Stimulated activated CD4-positive, alpha-beta T cell treated with anti-CD3 and anti-CD28 coated beads, TNF-alpha, amount 100 ng/mL, for 48 hours (primary cell): ENCODE measurements around the gene ZFP36L2.

Source experiments
- DNase-seq, 3 donors: peaks; one replicate each; pipeline ENCODE4 v3.0.0-alpha.2; 2020; ENCODE audit warnings: low read depth in 3 of 3

ZFP36L2 gene

GRCh38 chr2:43223521-43224001 lies 2.8 kb downstream of the ZFP36L2 start:
- DNase-seq, result no peak

- no peak for DNase-seq
Measured at GRCh38 chr2:43222475-43223309, 3.7 kb downstream of the ZFP36L2 start.

- DNase-seq, result peak in 2 of 3 donors; percentile 33 to 41
Measured at GRCh38 chr2:43221763-43222474, 4.5 kb downstream of the ZFP36L2 start.

GRCh38 chr2:43221124-43221762 lies 5.2 kb downstream of the ZFP36L2 start:
- no peak for DNase-seq

- no peak for DNase-seq
Measured at GRCh38 chr2:43220760-43221123, 5.7 kb downstream of the ZFP36L2 start.

- no peak for DNase-seq
Measured at GRCh38 chr2:43220229-43220751, 6.1 kb downstream of the ZFP36L2 start.

GRCh38 chr2:43219383-43220228 lies 6.8 kb downstream of the ZFP36L2 start:
- DNase-seq, result peak; percentile 55 to 69 (median 66)

GRCh38 chr2:43218702-43219382 lies 7.6 kb downstream of the ZFP36L2 start:
- no peak for DNase-seq

- no peak for DNase-seq
Measured at GRCh38 chr2:43218155-43218701, 8.2 kb downstream of the ZFP36L2 start.

- no peak for DNase-seq
Measured at GRCh38 chr2:43217228-43218154, 8.9 kb downstream of the ZFP36L2 start.

- DNase-seq, result no peak
Measured at GRCh38 chr2:43216629-43217028, 9.8 kb downstream of the ZFP36L2 start.

- DNase-seq, result no peak
Measured at GRCh38 chr2:43215673-43216255, 10.6 kb downstream of the ZFP36L2 start.

- no peak for DNase-seq
Measured at GRCh38 chr2:43214253-43214652, 12.2 kb downstream of the ZFP36L2 start.

GRCh38 chr2:43212931-43213330 lies 13.5 kb downstream of the ZFP36L2 start:
- no peak for DNase-seq

- DNase-seq, result no peak
Measured at GRCh38 chr2:43212216-43212835, 14.1 kb downstream of the ZFP36L2 start.

- DNase-seq, result no peak
Measured at GRCh38 chr2:43210467-43211303, 15.7 kb downstream of the ZFP36L2 start.

GRCh38 chr2:43210125-43210466 lies 16.3 kb downstream of the ZFP36L2 start:
- no peak for DNase-seq
